ENCODE results near the gene APOBEC3B.
"Not testable (repeated sequence)": the region's sequence is repeated elsewhere in the genome, so short reads cannot be mapped to it uniquely, and the experiment has no call there.

The APOBEC3B gene

GRCh38 chr22:38943201-38943600 is 38.9 kb upstream of the APOBEC3B start:
- Histone ChIP-seq H3K9me3 (ENCODE audit: control insufficient read depth, low read depth, low read length) (no peaks in the 10 kb centered on the region), H3K27me3 (ENCODE audit: control insufficient read depth, insufficient read depth, low read length) (peaks cover 5% of the 10 kb centered on the region), H3K4me1 (ENCODE audit: control insufficient read depth, low read depth, low read length) (peaks cover 3% of the 10 kb centered on the region), H3K4me3 (ENCODE audit: low read length) (no peak overlapping the region), H3K27ac (ENCODE audit: low read length) (no peak overlapping the region), H3K36me3 (ENCODE audit: control insufficient read depth, low read depth, low read length) (no peaks in the 10 kb centered on the region), H3K9ac (ENCODE audit: low read length) (no peak overlapping the region)

GRCh38 chr22:38943882-38944281 is 38.3 kb upstream of the APOBEC3B start:
- H3K36me3 ChIP-seq (ENCODE audit: control insufficient read depth, low read depth, low read length), result no peaks in the 10 kb centered on the region
- no peak overlapping the region for H3K4me3 ChIP-seq (ENCODE audit: low read length)
- peaks cover 5% of the 10 kb centered on the region for H3K27me3 ChIP-seq (ENCODE audit: control insufficient read depth, insufficient read depth, low read length)
- H3K27ac ChIP-seq (ENCODE audit: low read length), result no peak overlapping the region
- H3K9ac ChIP-seq (ENCODE audit: low read length), result no peak overlapping the region
- peaks cover 3% of the 10 kb centered on the region for H3K4me1 ChIP-seq (ENCODE audit: control insufficient read depth, low read depth, low read length)
- no peaks in the 10 kb centered on the region for H3K9me3 ChIP-seq (ENCODE audit: control insufficient read depth, low read depth, low read length)

- H3K4me1 ChIP-seq (ENCODE audit: control insufficient read depth, low read depth, low read length), result peaks cover 3% of the 10 kb centered on the region
- H3K9me3 ChIP-seq (ENCODE audit: control insufficient read depth, low read depth, low read length), result no peaks in the 10 kb centered on the region
- H3K27me3 ChIP-seq (ENCODE audit: control insufficient read depth, insufficient read depth, low read length), result peaks cover 5% of the 10 kb centered on the region
- no peaks in the 10 kb centered on the region for H3K36me3 ChIP-seq (ENCODE audit: control insufficient read depth, low read depth, low read length)
- no peak overlapping the region for H3K27ac ChIP-seq (ENCODE audit: low read length)
- H3K4me3 ChIP-seq (ENCODE audit: low read length), result no peak overlapping the region
- no peak overlapping the region for H3K9ac ChIP-seq (ENCODE audit: low read length)
These were observed 37.5 kb upstream of the APOBEC3B start for GRCh38 chr22:38944653-38945052.

GRCh38 chr22:38945706-38946338 is 36.3 kb upstream of the APOBEC3B start:
- not testable (repeated sequence) for H3K27ac ChIP-seq (ENCODE audit: low read length); H3K27me3 ChIP-seq (ENCODE audit: control insufficient read depth, insufficient read depth, low read length); H3K4me3 ChIP-seq (ENCODE audit: low read length); H3K4me1 ChIP-seq (ENCODE audit: control insufficient read depth, low read depth, low read length); H3K36me3 ChIP-seq (ENCODE audit: control insufficient read depth, low read depth, low read length); H3K9me3 ChIP-seq (ENCODE audit: control insufficient read depth, low read depth, low read length); H3K9ac ChIP-seq (ENCODE audit: low read length)

DNA sequence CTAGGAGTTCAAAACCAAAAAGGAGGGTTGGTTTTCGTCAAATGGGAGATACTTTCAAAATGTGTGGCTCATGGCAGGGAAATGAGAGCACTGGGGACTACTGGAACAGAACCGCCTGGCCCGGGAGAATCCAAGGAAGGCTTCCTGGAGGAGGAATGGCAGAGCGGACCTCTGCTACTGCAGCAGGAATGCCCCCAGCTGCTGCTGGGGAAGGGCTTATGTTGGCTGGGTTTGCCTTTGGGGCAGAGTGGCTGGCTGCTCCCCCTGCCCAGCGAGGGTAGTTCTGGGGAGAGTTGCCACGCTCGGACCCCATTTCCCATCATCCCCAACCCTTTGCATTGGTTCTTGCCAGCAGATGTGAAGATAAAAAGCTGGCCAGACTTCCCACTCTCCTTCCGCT is 35.4 kb upstream of the APOBEC3B start:
- H3K4me1 ChIP-seq (ENCODE audit: control insufficient read depth, low read depth, low read length), result peaks cover 3% of the 10 kb centered on the region
- no peak overlapping the region for H3K9ac ChIP-seq (ENCODE audit: low read length)
- no peak overlapping the region for H3K27ac ChIP-seq (ENCODE audit: low read length)
- no peaks in the 10 kb centered on the region for H3K9me3 ChIP-seq (ENCODE audit: control insufficient read depth, low read depth, low read length)
- H3K27me3 ChIP-seq (ENCODE audit: control insufficient read depth, insufficient read depth, low read length), result peaks cover 5% of the 10 kb centered on the region
- H3K4me3 ChIP-seq (ENCODE audit: low read length), result no peak overlapping the region
- no peaks in the 10 kb centered on the region for H3K36me3 ChIP-seq (ENCODE audit: control insufficient read depth, low read depth, low read length)

DNA sequence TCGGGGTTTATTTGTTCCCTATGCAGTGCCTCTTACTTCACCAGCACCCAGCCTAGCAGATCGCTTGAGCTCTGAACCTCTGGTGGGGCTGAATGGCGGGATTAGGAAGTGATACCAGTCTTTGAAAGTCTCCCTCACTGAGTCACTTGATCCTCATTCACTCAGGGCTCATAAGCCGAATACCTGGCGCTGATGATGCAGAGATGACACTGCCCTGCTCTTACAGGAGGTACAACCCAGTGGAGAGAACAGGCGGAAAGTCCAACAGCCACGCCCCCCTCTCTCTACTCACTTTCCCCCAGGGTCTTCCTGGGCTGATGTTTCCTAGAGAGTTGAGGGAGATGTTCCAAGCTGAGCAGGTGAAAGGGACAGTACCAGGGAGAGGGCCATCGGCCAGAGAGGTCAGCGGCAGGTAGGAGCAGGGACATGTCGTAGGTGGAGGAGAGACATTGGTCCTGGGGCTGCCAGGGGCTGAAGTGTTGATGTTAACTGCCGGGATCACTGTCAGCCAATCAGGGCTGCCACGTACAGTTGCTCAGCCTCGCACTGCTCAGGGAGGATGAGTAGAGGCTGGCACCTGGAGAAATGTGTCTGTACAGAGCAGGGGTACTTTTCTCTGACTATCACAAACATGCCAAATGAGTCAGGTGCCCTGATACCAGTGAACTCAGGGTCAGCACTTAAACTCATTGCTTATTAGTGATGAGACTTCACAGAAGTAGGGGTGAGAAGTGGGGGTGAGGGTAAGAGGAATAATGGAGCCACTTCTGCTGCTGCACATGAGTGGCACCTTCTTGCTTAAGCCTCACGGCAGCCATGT is 34.6 kb upstream of the APOBEC3B start:
- H3K9ac ChIP-seq (ENCODE audit: low read length), result no peak overlapping the region
- no peaks in the 10 kb centered on the region for H3K9me3 ChIP-seq (ENCODE audit: control insufficient read depth, low read depth, low read length)
- peaks cover 3% of the 10 kb centered on the region for H3K4me1 ChIP-seq (ENCODE audit: control insufficient read depth, low read depth, low read length)
- H3K27ac ChIP-seq (ENCODE audit: low read length), result no peak overlapping the region
- no peak overlapping the region for H3K4me3 ChIP-seq (ENCODE audit: low read length)
- H3K27me3 ChIP-seq (ENCODE audit: control insufficient read depth, insufficient read depth, low read length), result peaks cover 5% of the 10 kb centered on the region
- H3K36me3 ChIP-seq (ENCODE audit: control insufficient read depth, low read depth, low read length), result no peaks in the 10 kb centered on the region

DNA sequence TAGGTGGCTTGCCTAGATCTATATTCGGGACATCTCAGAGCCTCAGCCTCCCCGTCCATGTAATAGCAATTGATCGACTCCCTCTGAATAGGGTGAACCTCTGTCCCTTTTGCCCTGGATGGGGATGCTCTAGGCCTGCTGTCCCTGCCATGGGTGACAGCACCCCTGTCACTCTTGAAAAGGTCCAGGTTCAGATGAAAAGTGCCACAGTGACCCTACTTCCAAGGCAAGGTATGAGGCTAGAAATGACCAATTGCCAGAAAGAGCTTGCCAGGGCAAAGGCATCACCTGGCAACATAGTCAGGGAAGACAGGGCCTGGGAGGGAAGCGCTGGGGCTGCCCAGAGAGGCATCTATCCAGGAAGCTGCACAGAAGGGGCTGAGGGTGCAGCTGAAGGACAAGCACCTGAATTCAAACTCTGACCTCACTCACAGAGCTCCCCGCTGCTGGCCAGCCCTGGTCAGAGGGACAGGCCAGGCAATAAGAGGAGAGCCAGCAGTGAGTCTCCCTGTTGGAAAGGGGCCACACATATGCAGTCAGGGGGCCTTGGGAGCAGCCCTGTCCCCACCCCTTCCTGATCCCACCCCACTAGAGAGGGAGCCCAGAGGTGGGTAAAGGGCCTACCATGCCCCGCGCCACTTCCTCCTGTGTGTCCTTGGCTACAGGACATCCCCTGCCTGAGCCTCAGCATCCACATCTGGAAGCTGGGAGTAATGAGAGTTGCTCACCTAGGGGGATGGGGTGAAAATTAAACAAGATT is 33.8 kb upstream of the APOBEC3B start:
- no peaks in the 10 kb centered on the region for H3K36me3 ChIP-seq (ENCODE audit: control insufficient read depth, low read depth, low read length)
- peaks cover 2% of the 10 kb centered on the region for H3K27me3 ChIP-seq (ENCODE audit: control insufficient read depth, insufficient read depth, low read length)
- H3K27ac ChIP-seq (ENCODE audit: low read length), result no peak overlapping the region
- H3K9ac ChIP-seq (ENCODE audit: low read length), result no peak overlapping the region
- H3K4me3 ChIP-seq (ENCODE audit: low read length), result no peak overlapping the region
- H3K4me1 ChIP-seq (ENCODE audit: control insufficient read depth, low read depth, low read length), result peaks cover 3% of the 10 kb centered on the region
- no peaks in the 10 kb centered on the region for H3K9me3 ChIP-seq (ENCODE audit: control insufficient read depth, low read depth, low read length)

DNA sequence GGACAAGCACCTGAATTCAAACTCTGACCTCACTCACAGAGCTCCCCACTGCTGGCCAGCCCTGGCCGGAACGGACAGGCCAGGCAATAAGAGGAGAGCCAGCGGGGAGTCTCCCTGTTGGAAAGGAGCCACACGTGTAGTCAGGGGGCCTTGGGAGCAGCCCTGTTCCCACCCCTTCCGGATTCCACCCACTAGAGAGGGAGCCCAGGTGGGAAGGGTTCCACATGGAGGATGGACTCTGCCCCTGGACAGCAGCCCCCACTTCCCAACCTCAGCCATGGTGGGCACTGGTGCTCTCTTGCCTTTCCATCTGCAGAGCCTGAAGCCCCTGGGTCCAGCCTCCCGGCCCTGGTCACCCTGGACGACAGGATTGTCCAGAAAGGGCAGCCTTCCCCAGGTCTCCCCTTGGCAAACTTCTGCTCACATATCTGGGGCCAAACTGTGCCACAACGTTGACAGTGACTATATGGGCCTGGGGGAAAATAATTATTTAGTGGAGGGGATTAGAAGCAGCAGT is 32.2 kb upstream of the APOBEC3B start:
- H3K9me3 ChIP-seq (ENCODE audit: control insufficient read depth, low read depth, low read length), result no peaks in the 10 kb centered on the region
- H3K4me3 ChIP-seq (ENCODE audit: low read length), result no peak overlapping the region
- H3K27ac ChIP-seq (ENCODE audit: low read length), result no peak overlapping the region
- no peaks in the 10 kb centered on the region for H3K27me3 ChIP-seq (ENCODE audit: control insufficient read depth, insufficient read depth, low read length)
- peaks cover 3% of the 10 kb centered on the region for H3K4me1 ChIP-seq (ENCODE audit: control insufficient read depth, low read depth, low read length)
- no peaks in the 10 kb centered on the region for H3K36me3 ChIP-seq (ENCODE audit: control insufficient read depth, low read depth, low read length)
- H3K9ac ChIP-seq (ENCODE audit: low read length), result no peak overlapping the region

GRCh38 chr22:38950527-38951295 is 31.4 kb upstream of the APOBEC3B start:
- H3K4me1 ChIP-seq (ENCODE audit: control insufficient read depth, low read depth, low read length), result peaks cover 3% of the 10 kb centered on the region
- no peaks in the 10 kb centered on the region for H3K27me3 ChIP-seq (ENCODE audit: control insufficient read depth, insufficient read depth, low read length)
- H3K27ac ChIP-seq (ENCODE audit: low read length), result no peak overlapping the region
- H3K36me3 ChIP-seq (ENCODE audit: control insufficient read depth, low read depth, low read length), result no peaks in the 10 kb centered on the region
- no peaks in the 10 kb centered on the region for H3K9me3 ChIP-seq (ENCODE audit: control insufficient read depth, low read depth, low read length)
- H3K4me3 ChIP-seq (ENCODE audit: low read length), result no peak overlapping the region
- no peak overlapping the region for H3K9ac ChIP-seq (ENCODE audit: low read length)

GRCh38 chr22:38951734-38952133 is 30.4 kb upstream of the APOBEC3B start:
- H3K9me3 ChIP-seq (ENCODE audit: control insufficient read depth, low read depth, low read length), result no peaks in the 10 kb centered on the region
- no peak overlapping the region for H3K9ac ChIP-seq (ENCODE audit: low read length)
- peaks cover under 1% of the 10 kb centered on the region for H3K4me1 ChIP-seq (ENCODE audit: control insufficient read depth, low read depth, low read length)
- no peaks in the 10 kb centered on the region for H3K27me3 ChIP-seq (ENCODE audit: control insufficient read depth, insufficient read depth, low read length)
- no peak overlapping the region for H3K4me3 ChIP-seq (ENCODE audit: low read length)
- no peak overlapping the region for H3K27ac ChIP-seq (ENCODE audit: low read length)
- no peaks in the 10 kb centered on the region for H3K36me3 ChIP-seq (ENCODE audit: control insufficient read depth, low read depth, low read length)

All from iPS-18a (cell line).